K562 (cell line): Measurements from ENCODE around the gene CKAP5. TPM values are rescaled to one million over a fixed set of nuclear protein-coding genes. Genes with fewer than 3 reads are reported as not detected.

Experiments
- ATAC-seq: fragments of 200-7000 bp; cut with Tn5 transposase; 3 replicates; pipeline ENCODE4 v1.9.1; 2020; ENCODE audit warnings: moderate library complexity
- BruUV-seq: library from RNA; stranded (reverse); fragments of 400-500 nt; replicated peaks from 2 replicates; lab custom pipeline; 2021; lab: Mats Ljungman, UMichigan
- CTCF ChIA-PET: fragments of 300-600 bp; formaldehyde crosslinking; extraction: SDS; loops from one replicate; lab custom pipeline; 2021; ENCODE audit warnings: low intra/inter-chr PET ratio; lab: Yijun Ruan, JAX
- POLR2A ChIA-PET: fragments of 300-600, 350-650 bp; sonication (Branson Sonifier 250); formaldehyde crosslinking; extraction: SDS; loops from one replicate; lab custom pipeline; 2021; ENCODE audit warnings: antibody characterized with exemption, inconsistent platforms; lab: Yijun Ruan, JAX
- DNase-seq, 4 experiments: peaks; one replicate each; pipeline versions ENCODE4 v3.0.0 to v3.0.0-alpha.2; 2011 to 2018; ENCODE audit warnings: low spot score in 3 of 4, mixed read lengths in 3 of 4; ENCODE audit errors: extremely low read depth in 1 of 4
- FAIRE-seq: peaks from 2 replicates; lab custom pipeline; 2011; peaks lifted over from hg19 to GRCh38; lab: Jason Lieb, UNC
- H2AFZ ChIP-seq: 2 replicates; pipeline ENCODE4 v1.6.0; 2011; ENCODE audit warnings: low read depth, low read length, control low read depth, inconsistent platforms
- H3K27ac ChIP-seq: fragments of 200-600 bp; 3 replicates; pipeline ENCODE4 v1.8.0; 2011; ENCODE audit warnings: low read depth, mild to moderate bottlenecking, control low read depth, inconsistent platforms, low read length, moderate library complexity, mixed read lengths; ENCODE audit errors: extremely low read depth
- H3K27me3 ChIP-seq, 2 experiments: fragments of 300-600 bp in 1 of 2; 2 replicates in 1 of 2; 3 replicates in 1 of 2; pipeline versions ENCODE4 v1.6.0 to v1.8.0; 2011; ENCODE audit warnings: inconsistent platforms in 2 of 2, low read length in 2 of 2, mild to moderate bottlenecking in 1 of 2, mixed read lengths in 1 of 2, moderate library complexity in 1 of 2; ENCODE audit not compliant: control insufficient read depth in 2 of 2, insufficient read depth in 2 of 2
- H3K36me3 ChIP-seq: fragments of 300-600 bp; 3 replicates; pipeline ENCODE4 v1.8.0; 2011; ENCODE audit warnings: mild to moderate bottlenecking, low read length, inconsistent platforms; ENCODE audit not compliant: control insufficient read depth, insufficient read depth
- H3K4me1 ChIP-seq, 2 experiments: fragments of 200-600 bp in 1 of 2; replicated peaks in 1 of 2; 2 replicates in 1 of 2; 3 replicates in 1 of 2; pipeline versions ENCODE4 v1.5.1 to v1.8.0; 2011; ENCODE audit warnings: inconsistent platforms in 2 of 2, low read length in 2 of 2, mild to moderate bottlenecking in 1 of 2, mixed read lengths in 1 of 2, moderate library complexity in 1 of 2; ENCODE audit not compliant: control insufficient read depth in 2 of 2, insufficient read depth in 2 of 2
- H3K4me2 ChIP-seq: 2 replicates; pipeline ENCODE4 v1.6.1; 2011; ENCODE audit warnings: low read length, control low read depth, inconsistent platforms, mixed read lengths; ENCODE audit not compliant: insufficient read depth
- H3K4me3 ChIP-seq: fragments of 200-600 bp; sonication (generic), shearing (Covaris generic); 2 replicates; pipeline ENCODE4 v1.5.1; 2016; ENCODE audit warnings: control low read depth, inconsistent platforms
- H3K79me2 ChIP-seq: fragments of 200-600 bp; 3 replicates; pipeline ENCODE4 v1.8.0; 2011; ENCODE audit warnings: low read length, inconsistent platforms; ENCODE audit not compliant: control insufficient read depth, insufficient read depth
- H3K9ac ChIP-seq, 2 experiments: 2 replicates each; pipeline versions ENCODE4 v1.6.0 to v1.6.1; 2011; ENCODE audit warnings: low read depth in 2 of 2, low read length in 2 of 2, control low read depth in 1 of 2, inconsistent platforms in 1 of 2, mild to moderate bottlenecking in 1 of 2, mixed read lengths in 1 of 2; ENCODE audit not compliant: insufficient read depth in 1 of 2
- H3K9me1 ChIP-seq: one replicate; pipeline ENCODE4 v1.6.0; 2011; ENCODE audit warnings: inconsistent platforms, mild to moderate bottlenecking, low read length, moderate library complexity; ENCODE audit not compliant: control insufficient read depth, insufficient read depth
- H3K9me3 ChIP-seq: replicated peaks from 2 replicates; pipeline ENCODE4 v1.5.1; 2011; ENCODE audit warnings: low read depth, low read length, inconsistent platforms; ENCODE audit not compliant: control insufficient read depth, insufficient read depth
- H4K20me1 ChIP-seq: replicated peaks from 2 replicates; pipeline ENCODE4 v1.6.1; 2011; ENCODE audit warnings: low read length, inconsistent platforms, mixed read lengths; ENCODE audit not compliant: control insufficient read depth, insufficient read depth
- CBFA2T3 ChIP-seq: fragments of 450-650 bp; IDR thresholded peaks from 2 replicates; pipeline ENCODE4 v1.6.1; 2017
- CBX3 ChIP-seq, 2 experiments: IDR thresholded peaks; 1 replicate in 1 of 2; 2 replicates in 1 of 2; pipeline ENCODE4 v1.6.1; 2012; ENCODE audit warnings: inconsistent platforms in 2 of 2, low read length in 2 of 2, borderline replicate concordance in 1 of 2, control low read depth in 1 of 2
- FOXA1 ChIP-seq: fragments of 450-650 bp; IDR thresholded peaks from 2 replicates; pipeline ENCODE4 v1.6.1; 2016; ENCODE audit warnings: mild to moderate bottlenecking, borderline replicate concordance
- FOXA3 ChIP-seq, 2 experiments: fragments of 450-650 bp in 1 of 2; sonication (generic) in 1 of 2; formaldehyde crosslinking; IDR thresholded peaks in 1 of 2; conservative IDR thresholded peaks in 1 of 2; 2 replicates each; pipeline versions ENCODE4 v1.4.0 to v1.8.0; 2020 to 2022; ENCODE audit warnings: mild to moderate bottlenecking in 2 of 2, missing genetic modification reagents in 1 of 2
- TAL1 ChIP-seq: fragments of 450-650 bp; IDR thresholded peaks from 2 replicates; pipeline ENCODE4 v1.6.1; 2016; ENCODE audit warnings: mild to moderate bottlenecking
- TRIM28 ChIP-seq: fragments of 450-650 bp; IDR thresholded peaks from 2 replicates; pipeline ENCODE4 v1.6.1; 2017
- WGBS: fragments of 100-300 bp; shearing (Covaris generic); methylation state at CpG from one replicate; pipeline ENCODE4 v1.1.6; 2016; ENCODE audit warnings: low coverage, mixed read lengths; ENCODE audit not compliant: insufficient coverage; ENCODE audit errors: missing lambda C conversion rate; 5-methylcytosine and 5-hydroxymethylcytosine counted together
- in situ Hi-C: fragments of 300-500 bp; cut with MboI; formaldehyde crosslinking; loops from 4 replicates; pipeline ENCODE4 v1.15.0; 2018; ENCODE audit warnings: inconsistent platforms, mixed read lengths
- intact Hi-C: fragments of 100-400 bp; cut with micrococcal nuclease; formaldehyde crosslinking; loops from 2 replicates; pipeline ENCODE4 v1.14.2; 2022
- polyA plus RNA-seq, 8 experiments: library from polyadenylated mRNA; depleted of rRNA in 4 of 8; stranded (reverse) in 5 of 8; unstranded in 3 of 8; fragments of >200 nt; fragmentation: Nextera tagmentation in 2 of 8; fragmentation: Illumina TruSeq in 1 of 8; extraction: Ambion mirVana in 2 of 8; extraction: Trizol in 1 of 8; gene quantifications; 2 replicates each; pipeline versions ENCODE4 v1.2.1 to v1.2.3, GENCODE V29; 2011 to 2014; ENCODE audit warnings: inconsistent platforms in 1 of 8, missing spikeins in 1 of 8
- total RNA-seq, 7 experiments: library from RNA; depleted of rRNA in 6 of 7; stranded (reverse); fragments of >200 nt in 6 of 7; fragmentation: Illumina TruSeq in 2 of 7; extraction: Trizol in 2 of 7; gene quantifications; 2 replicates each; pipeline versions ENCODE4 v1.2.1 to v1.2.3, GENCODE V29; 2011 to 2021; ENCODE audit warnings: low replicate concordance in 1 of 7

Gene CKAP5
- total and polyA plus RNA-seq, 9 of the 15 experiments (the other 6 are each of a cell fraction or from before 2014, with no cell fraction given) = 60.1 to 239 (median 139) TPM

GRCh38 chr11:46850829-46851380 lies 4.8 kb upstream of the CKAP5 start:
- Histone ChIP-seq H3K36me3 (no peaks in the 10 kb centered on the region; the same call in 2 of the 3 replicates), H2AFZ (no peak overlapping the region), H3K27me3 (no peaks in the 10 kb centered on the region), H3K9ac (no peak overlapping the region), H3K79me2 (peaks cover 3% of the 10 kb centered on the region), H3K4me3 (no peak overlapping the region), H4K20me1 (no peaks in the 10 kb centered on the region), H3K9me3 (no peaks in the 10 kb centered on the region; the same call in 1 of the 2 replicates), H3K27ac (no peak overlapping the region), H3K9me1 (no peaks in the 10 kb centered on the region), H3K4me1 (peaks cover 5% of the 10 kb centered on the region in 2 experiments; a peak in 3 of 5 replicates), H3K4me2 (no peak overlapping the region)
- ChIA-PET CTCF (no interaction called here), POLR2A (interaction anchor here (1.0 kb wide), 1 partner anchor 17 kb away, joined by 3 read pairs; no protein-coding TSS in a partner anchor)
- 47% methylated on average over 10 of the region's 10 CpGs for WGBS
- BruUV-seq = no TSS peak
- DNase-seq = no peak
- in situ Hi-C loops (no loop called here), intact Hi-C loops (no loop called here)
- FAIRE-seq = no peak
- TF ChIP-seq CBX3 (IDR thresholded peaks at IDR 0.05; ENCODE audit: borderline replicate concordance in 1 of 2, low read length in 2 of 2) = no peak
- peak; percentile 92 for TF ChIP-seq FOXA3 (CRISPR knock-in tag; conservative IDR thresholded peaks at IDR 0.05 in 1 of 2, IDR thresholded peaks at IDR 0.05 in 1 of 2)
- peak; percentile 73; the same call in 1 of the 2 replicates for TF ChIP-seq TRIM28
- TF ChIP-seq TAL1 = 0 out of 2 replicates have a peak, but pooled peaks have one; percentile 22
- peak; percentile 28; the same call in 1 of the 2 replicates for TF ChIP-seq CBFA2T3
- TF ChIP-seq FOXA1 = 0 out of 2 replicates have a peak, but pooled peaks have one; percentile 50
- no peak for ATAC-seq
